Type B pancreatic cell (in vitro differentiated cells): ENCODE measurements around the gene NOXA1. TPM values are rescaled to one million over a fixed set of nuclear protein-coding genes. Genes with fewer than 3 reads are reported as not detected.

Experiments
- DNase-seq: peaks from one replicate; pipeline ENCODE4 v3.0.0; 2021; ENCODE audit warnings: mixed read lengths; ENCODE audit not compliant: unreplicated experiment; ENCODE audit errors: extremely low spot score
- H3K27ac Mint-ChIP-seq: 2 replicates; pipeline ENCODE4 v1.8.0; 2021; ENCODE audit warnings: mild to moderate bottlenecking, mixed read lengths
- H3K27me3 Mint-ChIP-seq: 2 replicates; pipeline ENCODE4 v1.8.0; 2021; ENCODE audit warnings: mixed read lengths
- H3K36me3 Mint-ChIP-seq: 2 replicates; pipeline ENCODE4 v1.8.0; 2021; ENCODE audit warnings: mixed read lengths
- H3K4me1 Mint-ChIP-seq: one replicate; pipeline ENCODE4 v1.8.0; 2021; ENCODE audit warnings: mixed read lengths; ENCODE audit not compliant: unreplicated experiment
- H3K4me3 Mint-ChIP-seq: 2 replicates; pipeline ENCODE4 v1.8.0; 2021; ENCODE audit warnings: mild to moderate bottlenecking, mixed read lengths
- H3K9me3 Mint-ChIP-seq: 2 replicates; pipeline ENCODE4 v1.8.0; 2021; ENCODE audit warnings: mixed read lengths
- total RNA-seq: library from RNA; stranded (reverse); gene quantifications from 2 replicates; pipeline ENCODE4 v1.2.1, GENCODE V29; 2021; ENCODE audit warnings: low replicate concordance
- TF ChIP-seq, protein P1 (sequence below): fragments of 200-600 bp; sonication (generic); conservative IDR thresholded peaks from 2 replicates; pipeline ENCODE4 v1.5.0; 2021; ENCODE audit warnings: antibody characterized with exemption, mild to moderate bottlenecking

The NOXA1 gene
- total RNA-seq, 1 donor from 2014 or later: 6.4 TPM

- Mint-ChIP-seq H3K9me3 (peaks cover 3% of the 10 kb centered on the region), H3K4me1 (no peaks in the 10 kb centered on the region), H3K27ac (no peak overlapping the region), H3K4me3 (no peak overlapping the region), H3K36me3 (peaks cover 2% of the 10 kb centered on the region), H3K27me3 (peaks cover 4% of the 10 kb centered on the region)
- DNase-seq: no peak
- TF ChIP-seq, protein P1, sequence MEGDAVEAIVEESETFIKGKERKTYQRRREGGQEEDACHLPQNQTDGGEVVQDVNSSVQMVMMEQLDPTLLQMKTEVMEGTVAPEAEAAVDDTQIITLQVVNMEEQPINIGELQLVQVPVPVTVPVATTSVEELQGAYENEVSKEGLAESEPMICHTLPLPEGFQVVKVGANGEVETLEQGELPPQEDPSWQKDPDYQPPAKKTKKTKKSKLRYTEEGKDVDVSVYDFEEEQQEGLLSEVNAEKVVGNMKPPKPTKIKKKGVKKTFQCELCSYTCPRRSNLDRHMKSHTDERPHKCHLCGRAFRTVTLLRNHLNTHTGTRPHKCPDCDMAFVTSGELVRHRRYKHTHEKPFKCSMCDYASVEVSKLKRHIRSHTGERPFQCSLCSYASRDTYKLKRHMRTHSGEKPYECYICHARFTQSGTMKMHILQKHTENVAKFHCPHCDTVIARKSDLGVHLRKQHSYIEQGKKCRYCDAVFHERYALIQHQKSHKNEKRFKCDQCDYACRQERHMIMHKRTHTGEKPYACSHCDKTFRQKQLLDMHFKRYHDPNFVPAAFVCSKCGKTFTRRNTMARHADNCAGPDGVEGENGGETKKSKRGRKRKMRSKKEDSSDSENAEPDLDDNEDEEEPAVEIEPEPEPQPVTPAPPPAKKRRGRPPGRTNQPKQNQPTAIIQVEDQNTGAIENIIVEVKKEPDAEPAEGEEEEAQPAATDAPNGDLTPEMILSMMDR: no peak
Measured at GRCh38 chr9:137470785-137471184, 47.6 kb downstream of the NOXA1 start.

GRCh38 chr9:137474271-137474670 is 51.1 kb downstream of the NOXA1 start:
- Mint-ChIP-seq H3K4me1 (peaks cover under 1% of the 10 kb centered on the region), H3K36me3 (peaks cover 5% of the 10 kb centered on the region), H3K4me3 (no peak overlapping the region), H3K9me3 (peaks cover 8% of the 10 kb centered on the region), H3K27me3 (no peaks in the 10 kb centered on the region), H3K27ac (no peak overlapping the region)
- DNase-seq: no peak
- TF ChIP-seq, protein P1: no peak

GRCh38 chr9:137475666-137476065 is 52.5 kb downstream of the NOXA1 start:
- DNase-seq: no peak
- Mint-ChIP-seq H3K27me3 (no peaks in the 10 kb centered on the region), H3K4me3 (no peak overlapping the region), H3K27ac (no peak overlapping the region), H3K36me3 (peaks cover 5% of the 10 kb centered on the region), H3K9me3 (peaks cover 8% of the 10 kb centered on the region), H3K4me1 (peaks cover 6% of the 10 kb centered on the region)
- TF ChIP-seq, protein P1: no peak

DNA sequence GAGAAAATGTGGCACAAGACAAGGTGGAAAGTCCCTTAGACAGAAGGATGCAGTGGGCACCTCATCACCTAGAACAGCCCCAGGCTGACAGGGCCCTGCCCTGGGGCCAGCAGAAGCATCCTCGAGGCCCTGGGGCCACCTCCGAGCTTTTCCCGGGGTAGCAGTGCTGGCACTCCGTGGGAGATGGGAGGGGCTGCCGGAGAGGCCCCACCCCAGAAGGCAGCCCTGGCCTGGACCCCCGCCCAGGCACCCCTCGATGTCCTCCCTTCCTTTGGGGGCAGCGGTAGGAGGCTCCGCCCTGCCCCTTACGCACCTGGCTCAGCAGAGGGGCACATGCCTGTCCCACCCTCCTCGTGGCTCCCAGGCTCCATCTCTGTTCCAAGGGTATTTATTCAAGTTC is 53.7 kb downstream of the NOXA1 start:
- Mint-ChIP-seq H3K27ac (no peak overlapping the region), H3K36me3 (peaks cover 5% of the 10 kb centered on the region), H3K4me1 (peaks cover 6% of the 10 kb centered on the region), H3K27me3 (no peaks in the 10 kb centered on the region), H3K4me3 (no peak overlapping the region), H3K9me3 (peaks cover 8% of the 10 kb centered on the region)
- DNase-seq: no peak
- TF ChIP-seq, protein P1: no peak

DNA sequence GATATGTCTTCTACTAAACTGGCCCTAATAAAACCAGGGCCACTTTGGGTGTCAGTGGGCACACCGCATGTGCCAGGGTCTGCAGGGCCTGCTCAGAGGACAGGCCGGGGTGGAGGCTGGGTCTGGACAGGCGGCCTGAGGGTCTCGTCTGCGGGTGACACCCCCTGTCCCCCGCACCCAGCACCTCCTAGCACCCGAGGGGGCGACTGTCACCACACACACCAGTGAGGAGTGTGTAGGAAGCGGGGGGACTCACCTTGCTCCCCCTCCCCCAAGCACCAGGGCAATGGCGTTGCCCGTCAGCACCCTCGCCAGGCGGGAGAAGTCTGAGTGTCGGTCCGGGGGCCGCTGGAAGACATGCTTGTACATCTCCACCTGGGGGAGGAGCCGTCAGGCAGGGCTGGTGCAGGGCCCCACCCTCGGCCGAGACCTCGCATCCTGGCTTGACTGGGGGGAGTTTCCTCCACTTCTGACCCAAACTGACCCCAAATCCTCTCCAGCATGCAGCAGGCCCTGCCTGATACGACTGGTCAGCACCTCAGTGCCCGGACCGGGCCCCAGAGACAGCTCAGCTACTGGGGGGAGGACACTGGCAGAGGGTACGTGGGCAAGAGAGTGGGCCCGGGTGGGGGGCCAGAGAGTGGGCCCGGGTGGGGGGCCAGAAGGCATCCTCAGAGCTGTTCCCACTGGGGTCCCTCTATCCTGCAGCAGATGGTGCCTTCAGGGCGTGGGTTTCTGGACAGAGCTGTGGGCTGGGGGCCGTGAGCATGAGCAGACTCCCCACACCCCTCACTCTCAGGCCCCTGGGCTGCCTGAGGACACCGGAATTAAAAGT is 54.8 kb downstream of the NOXA1 start:
- DNase-seq: no peak
- Mint-ChIP-seq H3K4me1 (peaks cover 6% of the 10 kb centered on the region), H3K9me3 (peaks cover 8% of the 10 kb centered on the region), H3K27me3 (no peaks in the 10 kb centered on the region), H3K27ac (no peak overlapping the region), H3K36me3 (peaks cover 5% of the 10 kb centered on the region), H3K4me3 (no peak overlapping the region)
- TF ChIP-seq, protein P1: no peak
